ENCODE measurements around the gene DSTYK.

DSTYK gene, protein sequence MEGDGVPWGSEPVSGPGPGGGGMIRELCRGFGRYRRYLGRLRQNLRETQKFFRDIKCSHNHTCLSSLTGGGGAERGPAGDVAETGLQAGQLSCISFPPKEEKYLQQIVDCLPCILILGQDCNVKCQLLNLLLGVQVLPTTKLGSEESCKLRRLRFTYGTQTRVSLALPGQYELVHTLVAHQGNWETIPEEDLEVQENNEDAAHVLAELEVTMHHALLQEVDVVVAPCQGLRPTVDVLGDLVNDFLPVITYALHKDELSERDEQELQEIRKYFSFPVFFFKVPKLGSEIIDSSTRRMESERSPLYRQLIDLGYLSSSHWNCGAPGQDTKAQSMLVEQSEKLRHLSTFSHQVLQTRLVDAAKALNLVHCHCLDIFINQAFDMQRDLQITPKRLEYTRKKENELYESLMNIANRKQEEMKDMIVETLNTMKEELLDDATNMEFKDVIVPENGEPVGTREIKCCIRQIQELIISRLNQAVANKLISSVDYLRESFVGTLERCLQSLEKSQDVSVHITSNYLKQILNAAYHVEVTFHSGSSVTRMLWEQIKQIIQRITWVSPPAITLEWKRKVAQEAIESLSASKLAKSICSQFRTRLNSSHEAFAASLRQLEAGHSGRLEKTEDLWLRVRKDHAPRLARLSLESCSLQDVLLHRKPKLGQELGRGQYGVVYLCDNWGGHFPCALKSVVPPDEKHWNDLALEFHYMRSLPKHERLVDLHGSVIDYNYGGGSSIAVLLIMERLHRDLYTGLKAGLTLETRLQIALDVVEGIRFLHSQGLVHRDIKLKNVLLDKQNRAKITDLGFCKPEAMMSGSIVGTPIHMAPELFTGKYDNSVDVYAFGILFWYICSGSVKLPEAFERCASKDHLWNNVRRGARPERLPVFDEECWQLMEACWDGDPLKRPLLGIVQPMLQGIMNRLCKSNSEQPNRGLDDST

DNA sequence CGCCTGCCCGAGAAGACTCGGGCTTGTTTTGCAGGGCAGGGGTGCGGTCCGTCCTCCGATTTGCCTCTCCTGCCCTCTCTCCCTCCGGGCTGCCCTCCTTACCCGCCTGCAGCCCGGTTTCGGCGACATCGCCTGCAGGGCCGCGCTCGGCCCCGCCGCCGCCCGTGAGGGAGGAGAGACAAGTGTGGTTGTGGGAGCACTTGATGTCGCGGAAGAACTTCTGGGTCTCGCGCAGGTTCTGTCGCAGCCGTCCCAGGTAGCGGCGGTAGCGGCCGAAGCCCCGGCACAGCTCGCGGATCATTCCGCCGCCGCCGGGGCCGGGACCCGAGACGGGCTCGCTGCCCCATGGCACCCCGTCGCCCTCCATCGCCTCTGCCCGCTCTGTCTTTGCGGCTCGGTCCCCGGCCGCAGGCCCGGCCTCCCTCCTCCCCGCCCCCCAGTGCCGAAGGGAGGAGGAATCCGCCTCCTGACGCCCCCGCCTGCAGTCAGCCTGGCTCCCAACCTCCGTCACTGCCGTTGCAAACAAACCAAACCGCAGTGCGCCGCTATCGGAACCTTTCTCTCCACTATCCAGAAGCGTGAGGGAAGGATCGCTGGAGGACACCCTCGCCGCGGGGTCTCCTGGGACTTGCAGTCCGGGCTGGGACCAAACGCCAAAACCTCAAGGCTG lies at the start of gene DSTYK:
Gene DSTYK (minus strand): TSS at position 534 of the 670 bp plus-strand sequence. CDS start 167 bp downstream, at position 367.
- no peaks in the 10 kb centered on the region for H3K36me3 ChIP-seq (replicated peaks)
- peak; percentile 95 for DNase-seq
- H3K27me3 ChIP-seq (replicated peaks) = no peaks in the 10 kb centered on the region
- TF ChIP-seq, protein P1, sequence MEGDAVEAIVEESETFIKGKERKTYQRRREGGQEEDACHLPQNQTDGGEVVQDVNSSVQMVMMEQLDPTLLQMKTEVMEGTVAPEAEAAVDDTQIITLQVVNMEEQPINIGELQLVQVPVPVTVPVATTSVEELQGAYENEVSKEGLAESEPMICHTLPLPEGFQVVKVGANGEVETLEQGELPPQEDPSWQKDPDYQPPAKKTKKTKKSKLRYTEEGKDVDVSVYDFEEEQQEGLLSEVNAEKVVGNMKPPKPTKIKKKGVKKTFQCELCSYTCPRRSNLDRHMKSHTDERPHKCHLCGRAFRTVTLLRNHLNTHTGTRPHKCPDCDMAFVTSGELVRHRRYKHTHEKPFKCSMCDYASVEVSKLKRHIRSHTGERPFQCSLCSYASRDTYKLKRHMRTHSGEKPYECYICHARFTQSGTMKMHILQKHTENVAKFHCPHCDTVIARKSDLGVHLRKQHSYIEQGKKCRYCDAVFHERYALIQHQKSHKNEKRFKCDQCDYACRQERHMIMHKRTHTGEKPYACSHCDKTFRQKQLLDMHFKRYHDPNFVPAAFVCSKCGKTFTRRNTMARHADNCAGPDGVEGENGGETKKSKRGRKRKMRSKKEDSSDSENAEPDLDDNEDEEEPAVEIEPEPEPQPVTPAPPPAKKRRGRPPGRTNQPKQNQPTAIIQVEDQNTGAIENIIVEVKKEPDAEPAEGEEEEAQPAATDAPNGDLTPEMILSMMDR (IDR thresholded peaks at IDR 0.05; ENCODE audit: low read depth, low read length, missing control alignments) = no peak
- peak within 1 kb of the TSS; percentile 86 for H3K27ac ChIP-seq
- peak within 1 kb of the TSS; percentile 84 for H3K4me3 ChIP-seq (ENCODE audit: low read depth, low read length)
- in situ Hi-C loops (cut with HindIII; ENCODE audit: low pct_ligation_motif_present, low sequenced_read_pairs) = no loop called here

DNA sequence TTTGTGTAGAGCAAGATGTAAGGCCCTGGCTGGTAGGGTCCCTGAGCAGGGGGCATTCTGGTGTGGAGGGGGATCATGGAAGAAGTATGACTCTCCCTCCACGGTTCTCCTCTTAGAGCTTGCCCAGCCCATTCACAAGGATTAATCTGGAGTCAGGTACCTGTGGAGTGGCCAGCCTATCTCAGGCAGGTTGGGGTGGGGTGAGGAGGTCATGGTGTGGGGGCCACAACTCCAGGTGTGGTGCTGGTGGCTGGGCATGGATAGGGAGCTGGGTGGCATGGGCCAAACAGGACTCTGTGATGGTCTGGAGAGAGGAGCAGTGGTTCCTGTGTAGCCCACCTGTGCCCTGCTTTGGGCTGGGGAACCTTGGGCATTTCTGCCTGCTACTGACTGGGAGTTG lies 48.5 kb upstream of the DSTYK start:
- Histone ChIP-seq H3K27me3 (replicated peaks) (no peaks in the 10 kb centered on the region), H3K27ac (no peak overlapping the region), H3K36me3 (replicated peaks) (no peaks in the 10 kb centered on the region), H3K4me3 (ENCODE audit: low read depth, low read length) (no peak overlapping the region)
- TF ChIP-seq, protein P1 (IDR thresholded peaks at IDR 0.05; ENCODE audit: low read depth, low read length, missing control alignments) = no peak
- in situ Hi-C loops (cut with HindIII; ENCODE audit: low pct_ligation_motif_present, low sequenced_read_pairs) = no loop called here
- DNase-seq = no peak

DNA sequence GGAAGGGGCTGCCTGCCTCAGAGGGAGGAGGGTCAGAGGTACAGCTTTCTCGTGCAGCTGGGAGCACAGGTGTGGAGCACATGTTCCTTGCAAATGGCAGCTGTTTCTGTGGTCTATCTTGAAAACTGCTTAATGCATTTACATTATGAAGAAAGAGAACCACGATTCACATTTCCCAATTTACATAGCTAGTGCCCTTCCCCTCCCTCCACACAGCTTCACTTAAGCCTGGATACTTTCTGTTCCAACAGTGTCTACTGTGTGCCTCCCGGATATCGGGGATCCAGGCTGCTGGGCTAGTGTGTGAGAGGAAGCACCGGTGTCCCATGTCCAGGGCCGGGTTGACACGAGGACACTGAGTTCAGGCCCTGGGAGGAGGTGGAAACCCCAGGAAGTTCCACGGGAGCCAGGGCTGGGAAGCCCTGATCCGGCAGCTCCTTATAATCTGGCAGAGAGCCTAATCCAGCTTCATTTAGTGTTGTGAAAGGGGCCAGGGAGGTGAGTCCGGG lies 47.9 kb upstream of the DSTYK start:
- TF ChIP-seq, protein P1 (IDR thresholded peaks at IDR 0.05; ENCODE audit: low read depth, low read length, missing control alignments) = no peak
- H3K4me3 ChIP-seq (ENCODE audit: low read depth, low read length) = no peak overlapping the region
- no peaks in the 10 kb centered on the region for H3K36me3 ChIP-seq (replicated peaks)
- in situ Hi-C loops (cut with HindIII; ENCODE audit: low pct_ligation_motif_present, low sequenced_read_pairs) = no loop called here
- no peaks in the 10 kb centered on the region for H3K27me3 ChIP-seq (replicated peaks)
- peak overlapping the region; percentile 60 for H3K27ac ChIP-seq
- DNase-seq = no peak

DNA sequence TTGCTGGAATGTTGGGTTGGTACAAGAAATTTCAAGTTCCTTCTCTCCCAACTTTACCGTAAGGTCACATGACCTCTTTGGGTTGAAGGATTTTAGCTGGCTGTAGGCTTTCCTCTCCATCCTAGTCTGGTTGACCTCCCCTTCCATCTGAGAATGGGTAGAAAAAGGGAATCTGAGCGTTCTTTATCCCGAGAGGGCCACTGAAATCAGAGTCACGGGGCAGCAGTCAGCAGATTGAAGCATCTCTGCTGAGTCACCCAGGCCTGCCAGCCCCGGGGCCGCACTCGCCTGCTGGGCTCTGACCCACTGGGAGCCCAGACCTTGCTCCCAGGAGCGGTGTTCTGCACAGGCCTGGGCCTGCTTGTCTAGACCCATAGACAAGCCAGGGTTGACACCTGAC lies 47.2 kb upstream of the DSTYK start:
- TF ChIP-seq, protein P1 (IDR thresholded peaks at IDR 0.05; ENCODE audit: low read depth, low read length, missing control alignments) = no peak
- Histone ChIP-seq H3K27me3 (replicated peaks) (no peaks in the 10 kb centered on the region), H3K4me3 (ENCODE audit: low read depth, low read length) (no peak overlapping the region), H3K27ac (peak overlapping the region; percentile 60), H3K36me3 (replicated peaks) (no peaks in the 10 kb centered on the region)
- DNase-seq = peak; percentile 79
- in situ Hi-C loops (cut with HindIII; ENCODE audit: low pct_ligation_motif_present, low sequenced_read_pairs) = no loop called here

DNA sequence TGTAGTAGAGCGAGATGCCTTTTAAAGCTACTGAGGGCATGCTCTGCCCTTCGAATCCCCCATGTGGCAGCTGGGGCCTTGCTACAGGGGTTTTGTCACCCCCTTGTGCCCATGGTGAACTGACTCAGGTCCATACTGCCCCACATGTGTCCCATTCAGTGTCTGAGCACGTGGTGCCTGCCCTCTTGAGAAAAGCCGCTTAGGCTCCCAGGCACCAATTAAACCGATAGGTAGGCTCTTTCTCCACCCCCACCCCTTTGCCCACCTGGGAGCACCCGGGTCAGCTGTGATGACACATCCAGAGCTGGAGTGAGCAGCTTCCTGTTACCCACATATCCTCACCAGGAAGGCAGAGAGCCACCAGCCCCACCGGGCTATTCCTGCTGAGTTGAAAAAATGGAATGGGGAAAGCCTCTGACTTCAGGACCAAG lies 46.8 kb upstream of the DSTYK start:
- Histone ChIP-seq H3K27me3 (replicated peaks) (no peaks in the 10 kb centered on the region), H3K27ac (peak overlapping the region; percentile 60), H3K36me3 (replicated peaks) (no peaks in the 10 kb centered on the region), H3K4me3 (ENCODE audit: low read depth, low read length) (no peak overlapping the region)
- TF ChIP-seq, protein P1 (IDR thresholded peaks at IDR 0.05; ENCODE audit: low read depth, low read length, missing control alignments) = no peak
- DNase-seq = no peak
- in situ Hi-C loops (cut with HindIII; ENCODE audit: low pct_ligation_motif_present, low sequenced_read_pairs) = no loop called here
